NCI-H748 (cell line): ENCODE data around the gene SLC24A1.

Experiments used
- DNase-seq: peaks from one replicate; lab custom pipeline; 2025; ENCODE audit not compliant: unreplicated experiment; lab: John Stamatoyannopoulos, UW

Gene SLC24A1

DNA sequence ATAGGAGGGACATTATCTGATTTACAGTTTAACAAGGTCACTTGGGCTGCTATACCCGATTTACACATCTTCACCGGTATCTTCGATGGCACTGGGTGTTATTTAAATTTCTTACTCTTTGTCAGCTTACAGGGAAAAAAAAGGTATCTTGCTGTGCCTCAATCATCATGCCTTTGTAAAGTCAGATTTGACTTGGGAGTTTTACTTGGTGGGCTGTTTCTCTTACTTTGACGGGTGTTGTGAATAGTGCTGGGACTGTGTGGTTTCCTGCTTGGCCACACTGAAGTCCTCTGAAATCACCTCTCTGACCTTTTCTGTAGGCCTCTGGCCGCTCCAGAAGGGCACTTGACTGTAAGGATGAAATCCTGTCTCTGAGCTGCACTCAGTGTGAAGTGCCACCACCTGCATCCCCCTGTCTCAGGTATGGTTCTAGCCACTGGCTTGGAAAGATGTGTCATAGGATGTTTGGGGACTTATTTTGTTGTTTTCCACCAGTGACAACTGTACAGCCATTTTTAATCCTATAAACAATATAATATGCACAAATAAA, 3.1 kb upstream of the SLC24A1 start:
- DNase-seq = no peak

DNA sequence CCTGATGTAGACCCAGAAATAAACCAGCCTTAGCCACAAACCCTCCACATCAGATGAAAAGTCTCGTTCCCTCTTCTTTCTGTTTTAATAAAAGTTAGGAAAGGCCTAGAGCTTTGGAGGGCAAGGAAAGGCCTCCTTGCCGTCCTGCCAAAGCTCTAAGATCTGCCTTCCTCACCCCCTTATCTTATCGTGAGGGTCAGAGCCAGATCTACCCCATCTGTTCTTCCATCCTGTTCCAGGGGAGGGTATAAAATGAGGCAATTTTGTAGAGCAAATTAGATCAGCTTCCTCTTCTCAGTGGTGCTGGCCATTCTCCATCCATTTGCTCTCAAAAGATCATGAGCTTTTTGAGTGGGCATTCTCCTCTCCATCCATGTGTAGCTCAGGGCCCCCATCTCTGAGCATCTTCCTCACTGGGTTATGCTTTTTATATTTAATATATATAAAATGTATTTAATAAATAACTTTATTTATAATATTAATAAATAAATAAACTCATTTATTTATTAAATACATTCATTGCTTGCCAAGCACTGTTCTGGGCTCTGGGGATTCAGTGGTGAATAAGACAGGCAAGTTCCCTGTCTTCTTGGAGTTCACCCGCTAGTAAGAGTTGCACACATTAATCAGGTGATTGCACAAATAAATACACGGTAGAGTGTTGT, 2.0 kb upstream of the SLC24A1 start:
- DNase-seq = no peak

DNA sequence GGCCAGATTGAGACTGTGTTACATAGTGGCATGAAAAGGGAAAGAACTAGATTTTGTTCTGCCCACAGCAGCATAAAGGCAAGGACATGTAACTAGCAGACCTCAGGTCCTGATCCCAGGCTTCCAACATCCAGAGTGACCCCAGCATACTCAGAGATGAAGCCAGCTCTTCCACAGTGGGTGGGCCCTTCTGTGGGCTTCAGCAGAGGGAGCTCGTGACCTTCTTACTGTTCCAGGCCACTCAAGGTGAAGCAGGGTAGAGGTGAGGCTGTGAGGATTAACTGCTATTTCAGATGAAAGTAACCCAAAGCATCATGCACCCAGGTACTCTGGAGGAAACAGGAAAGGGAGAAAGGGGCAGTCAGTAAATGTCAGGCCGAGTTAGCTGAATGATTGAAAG, 905 bp upstream of the SLC24A1 start:
- DNase-seq = no peak

DNA sequence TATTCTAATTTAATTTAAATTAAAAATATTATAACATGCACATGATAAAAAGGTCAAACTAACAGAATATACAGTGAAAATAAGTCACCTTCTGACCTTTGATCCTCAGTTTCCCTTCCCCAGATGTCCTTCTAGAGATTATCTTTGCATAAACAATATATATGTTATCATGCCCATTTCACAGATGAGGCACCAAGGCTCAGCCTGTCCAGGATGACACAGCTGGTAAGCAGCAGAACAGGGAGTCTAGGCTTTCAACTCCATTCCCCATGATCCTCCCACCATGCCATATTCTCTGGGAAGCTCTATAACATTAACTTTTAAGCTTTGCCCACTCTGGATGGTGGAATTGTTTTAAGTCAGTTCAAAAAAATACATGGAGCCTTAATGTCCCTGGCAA, 1.4 kb downstream of the SLC24A1 start:
- DNase-seq = no peak

DNA sequence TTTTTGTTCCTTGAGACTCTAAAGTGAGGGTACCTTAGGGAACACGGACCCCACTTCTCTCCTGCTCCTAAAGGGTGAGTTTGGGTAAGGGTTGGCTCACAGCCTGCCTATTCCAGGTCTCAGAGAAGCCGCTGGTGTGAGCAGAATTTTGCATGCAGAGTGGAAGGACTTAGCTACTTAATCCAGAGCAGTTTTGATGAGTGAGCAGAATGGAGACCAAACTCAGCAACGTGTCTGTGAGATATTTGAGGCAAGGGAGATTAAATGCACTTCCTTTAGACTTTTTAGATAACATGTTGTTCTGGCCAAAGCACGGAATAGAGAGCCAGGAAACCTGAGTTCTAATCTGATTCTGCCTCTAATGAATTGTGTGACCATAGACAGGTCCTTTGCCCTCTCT, 5.1 kb downstream of the SLC24A1 start:
- DNase-seq = no peak

DNA sequence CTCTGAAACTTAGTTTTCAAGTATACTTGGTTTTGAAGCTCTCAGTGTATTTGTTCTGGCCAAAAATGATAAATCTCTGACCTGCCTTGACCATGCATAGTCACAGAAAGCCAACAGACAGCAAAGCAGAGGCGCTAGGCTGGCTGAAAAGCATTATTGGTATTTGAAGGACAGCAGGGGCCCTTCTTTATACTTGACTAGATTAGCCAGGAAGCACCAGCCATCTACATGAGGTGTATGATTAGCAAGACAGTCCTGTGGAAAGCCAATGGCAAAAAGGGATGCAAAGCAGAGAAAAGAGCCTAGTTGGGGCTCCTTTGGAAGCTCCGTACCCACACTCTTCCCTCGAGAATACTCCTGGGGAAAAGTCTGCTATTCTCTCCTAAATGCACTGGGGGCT, 7.8 kb downstream of the SLC24A1 start:
- DNase-seq = no peak

DNA sequence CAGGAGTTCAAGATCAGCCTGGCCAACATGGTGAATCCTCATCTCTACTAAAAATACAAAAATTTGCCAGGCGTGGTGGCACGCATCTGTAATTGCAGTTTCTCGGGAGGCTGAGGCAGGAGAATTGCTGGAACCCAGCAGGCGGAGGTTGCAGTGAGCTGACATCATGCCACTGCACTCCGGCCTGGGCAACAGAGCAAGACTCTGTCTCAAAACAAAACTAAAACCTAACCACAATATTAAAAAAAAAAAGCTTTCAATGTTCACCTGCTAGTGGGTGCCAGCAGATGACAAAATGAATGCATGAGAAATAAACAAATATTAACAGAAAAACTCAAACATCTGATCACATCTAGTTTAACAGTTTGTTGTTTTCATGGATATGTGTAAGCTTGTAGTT, 9.0 kb downstream of the SLC24A1 start:
- no peak for DNase-seq

DNA sequence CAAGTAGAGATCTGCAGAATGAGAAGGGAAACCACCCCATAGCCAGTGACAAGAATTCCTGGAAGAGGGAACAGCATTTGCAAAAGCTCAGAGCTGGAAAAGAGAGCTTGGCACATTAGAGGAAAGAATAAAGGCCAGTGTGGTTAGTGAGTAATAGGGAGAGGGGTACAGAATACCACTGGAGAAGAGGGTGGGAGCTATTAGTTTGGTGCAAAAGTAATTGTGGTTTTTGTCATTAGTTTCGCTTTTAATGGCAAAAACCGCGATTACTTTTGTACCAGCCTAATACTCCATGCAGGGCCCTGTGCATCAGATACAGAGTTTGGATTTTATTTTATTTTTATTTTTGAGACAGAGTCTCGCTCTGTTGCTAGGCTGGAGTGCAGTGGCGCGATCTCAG, 9.8 kb downstream of the SLC24A1 start:
- no peak for DNase-seq

DNA sequence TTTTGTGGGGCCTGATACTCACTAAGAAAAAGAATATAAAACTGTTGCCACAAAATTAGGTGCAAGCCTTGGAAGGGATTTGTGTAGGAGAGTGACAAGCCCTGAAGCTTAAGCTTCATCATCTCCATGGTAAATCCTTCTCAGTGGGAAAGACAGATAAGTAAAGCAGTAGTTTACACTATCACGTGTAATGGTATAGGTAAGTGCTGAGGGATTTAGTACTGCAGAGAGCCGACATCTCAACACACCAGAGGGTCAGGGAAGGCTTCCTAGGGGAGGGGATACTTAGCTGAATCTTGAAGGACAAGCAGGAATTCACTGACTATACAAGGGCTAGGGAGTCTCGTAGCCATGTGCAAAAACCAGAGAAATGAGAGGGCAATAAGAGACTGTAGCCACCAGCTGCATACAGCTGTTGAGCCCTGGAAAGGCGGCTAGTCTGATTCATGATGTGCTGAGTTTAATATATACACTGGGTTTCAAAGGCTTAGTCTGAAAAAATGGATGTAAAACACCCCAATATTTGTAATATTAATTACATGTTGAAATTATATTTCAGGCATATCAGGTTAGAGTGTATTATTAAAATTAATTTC, 11.1 kb downstream of the SLC24A1 start:
- no peak for DNase-seq

DNA sequence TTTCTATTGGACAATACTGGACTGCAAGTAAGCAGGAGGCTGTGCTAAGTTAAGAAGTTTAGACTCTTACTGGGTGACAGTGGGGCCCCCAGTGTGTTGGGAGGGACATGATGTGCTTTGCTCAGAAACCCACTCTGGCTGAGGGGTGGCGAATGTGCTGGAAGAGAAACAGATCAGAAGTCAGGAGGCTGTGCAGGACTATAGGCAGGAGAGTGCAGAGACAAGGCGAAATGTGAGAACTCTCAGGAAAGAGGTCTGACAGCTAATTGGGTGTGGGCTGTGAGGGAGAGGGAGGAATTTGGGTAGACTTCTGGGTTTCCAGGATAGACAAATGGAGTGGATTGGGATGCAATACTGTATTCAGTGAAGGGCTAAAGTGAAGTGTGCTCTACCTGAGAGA, 12.0 kb downstream of the SLC24A1 start:
- DNase-seq = no peak

DNA sequence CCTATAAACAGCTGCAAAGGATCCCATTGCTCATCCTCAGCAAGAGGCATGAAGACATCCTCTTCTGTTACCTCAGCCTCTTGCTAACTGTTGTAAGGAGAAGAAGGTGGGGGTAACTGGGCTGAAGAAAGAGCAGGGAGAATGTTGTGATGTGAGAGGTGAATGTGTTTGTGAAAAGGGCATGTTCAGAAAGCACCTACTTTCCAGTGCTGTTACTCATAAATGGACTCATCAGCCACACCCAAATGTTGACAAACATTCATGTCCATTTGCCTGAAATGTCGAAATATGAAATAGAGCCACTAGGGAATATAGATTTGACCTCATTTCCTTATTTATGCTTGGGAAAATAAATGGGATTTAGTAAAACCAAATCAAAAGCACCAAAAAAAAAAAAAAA, 12.6 kb downstream of the SLC24A1 start:
- DNase-seq = no peak

DNA sequence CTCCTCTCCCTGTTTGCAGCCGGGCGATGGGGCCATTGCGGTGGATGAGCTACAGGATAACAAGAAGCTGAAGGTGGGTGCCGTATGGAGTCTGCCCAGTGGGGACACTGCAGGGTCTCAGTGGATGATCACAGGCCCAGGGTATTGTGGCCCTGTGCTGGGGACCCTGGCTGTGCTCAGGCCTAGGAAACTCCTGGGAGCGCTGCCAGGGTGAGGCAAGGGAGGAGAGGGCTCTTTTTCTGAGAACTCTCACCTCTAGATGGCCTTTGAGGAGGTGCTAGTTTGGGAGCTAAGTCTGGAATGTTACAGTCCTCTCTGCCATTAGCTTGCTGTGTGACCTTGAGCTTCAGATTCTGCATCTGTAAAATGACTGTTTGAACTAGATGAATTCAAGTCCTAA, 16.4 kb downstream of the SLC24A1 start:
- DNase-seq = no peak

DNA sequence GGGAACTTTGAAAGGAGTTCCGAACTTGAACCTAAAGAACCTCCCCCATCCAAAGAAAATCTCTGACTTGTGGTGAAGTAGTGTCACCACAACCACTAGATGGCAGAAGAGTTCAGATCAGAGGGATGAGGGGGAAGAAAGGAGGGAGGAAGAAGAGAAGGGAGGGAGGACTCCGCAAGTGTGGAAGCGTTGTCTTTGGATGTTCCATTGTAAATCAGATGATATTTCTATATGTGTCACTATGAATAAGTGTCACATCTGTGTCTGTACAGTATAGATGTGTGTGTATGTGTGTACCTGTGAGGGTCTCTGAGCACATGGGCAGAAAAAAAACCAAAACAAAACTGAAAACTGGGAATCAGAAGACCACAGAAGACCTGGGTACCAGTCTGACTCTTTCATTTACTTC, 16.9 kb downstream of the SLC24A1 start:
- DNase-seq = peak; percentile 66

DNA sequence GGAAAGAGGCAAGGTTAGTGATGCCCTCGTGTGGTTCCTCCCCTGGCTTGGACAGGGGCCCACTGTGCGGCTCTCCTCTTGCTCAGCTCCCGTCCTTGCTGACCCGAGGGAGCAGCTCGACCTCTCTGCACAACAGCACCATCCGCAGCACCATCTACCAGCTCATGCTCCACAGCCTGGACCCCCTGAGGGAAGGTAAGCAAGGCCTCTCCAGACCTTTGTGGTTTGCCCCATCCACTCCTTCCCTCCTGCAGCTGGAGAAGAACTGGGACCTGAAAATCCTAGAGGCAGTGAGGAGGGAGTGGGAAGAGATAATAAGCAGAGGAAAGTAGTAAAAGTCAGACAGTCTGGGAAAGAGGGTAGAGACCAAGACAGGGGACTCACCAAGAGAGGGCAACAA, 17.8 kb downstream of the SLC24A1 start:
- DNase-seq = no peak

DNA sequence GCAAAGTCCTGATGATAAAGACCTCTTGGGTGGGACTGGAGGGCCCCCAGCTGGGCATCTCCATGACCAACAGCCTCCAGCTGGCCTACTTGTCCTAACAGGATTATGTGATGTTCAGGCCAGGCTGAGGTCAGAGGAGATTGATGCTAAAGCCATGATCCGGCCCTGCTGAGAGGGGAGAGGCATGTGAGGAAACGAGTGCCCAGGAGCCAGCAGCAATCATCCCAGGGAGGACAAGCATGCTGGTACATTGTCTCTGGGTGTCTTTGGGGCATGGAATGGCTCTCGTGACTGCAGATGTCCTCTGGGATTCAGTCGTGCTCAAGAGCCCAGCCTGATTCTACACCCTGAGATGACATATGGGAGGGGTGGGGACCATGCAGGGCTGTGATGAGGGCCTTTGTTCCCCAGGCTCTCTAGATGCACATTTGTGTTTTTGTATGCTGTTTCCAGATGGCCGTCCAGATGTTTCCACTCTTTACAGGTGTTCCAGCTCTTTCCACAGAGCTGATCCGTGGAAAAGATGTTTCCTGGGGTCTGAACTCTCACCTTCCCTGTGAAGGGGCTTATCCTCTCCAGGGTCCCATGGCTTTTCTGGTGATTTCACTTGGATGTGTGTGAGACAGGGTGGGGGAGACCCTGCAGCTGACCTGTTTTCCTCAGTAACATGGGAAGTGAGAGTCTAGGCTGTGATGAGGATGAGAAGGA, 20.2 kb downstream of the SLC24A1 start:
- DNase-seq = peak; percentile 12

DNA sequence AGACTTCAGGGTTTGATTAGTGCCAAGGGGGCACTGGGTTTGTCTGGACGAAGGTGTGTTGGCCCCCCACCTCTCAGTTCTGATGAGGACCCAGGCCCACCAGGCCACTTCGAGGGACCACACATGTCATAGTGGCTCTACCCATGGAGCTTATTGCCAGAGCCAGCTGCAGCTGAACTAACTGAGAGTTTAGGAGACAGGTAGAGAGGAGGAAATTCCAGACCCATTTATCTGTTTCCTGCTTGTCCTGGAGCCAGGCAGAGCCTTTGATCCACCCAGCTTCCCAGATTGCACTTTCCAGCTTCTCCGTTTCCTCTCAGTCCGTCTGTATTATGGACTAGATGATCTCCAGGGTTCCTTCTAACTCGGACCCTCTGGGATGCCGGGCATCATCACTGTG, 20.9 kb downstream of the SLC24A1 start:
- no peak for DNase-seq

DNA sequence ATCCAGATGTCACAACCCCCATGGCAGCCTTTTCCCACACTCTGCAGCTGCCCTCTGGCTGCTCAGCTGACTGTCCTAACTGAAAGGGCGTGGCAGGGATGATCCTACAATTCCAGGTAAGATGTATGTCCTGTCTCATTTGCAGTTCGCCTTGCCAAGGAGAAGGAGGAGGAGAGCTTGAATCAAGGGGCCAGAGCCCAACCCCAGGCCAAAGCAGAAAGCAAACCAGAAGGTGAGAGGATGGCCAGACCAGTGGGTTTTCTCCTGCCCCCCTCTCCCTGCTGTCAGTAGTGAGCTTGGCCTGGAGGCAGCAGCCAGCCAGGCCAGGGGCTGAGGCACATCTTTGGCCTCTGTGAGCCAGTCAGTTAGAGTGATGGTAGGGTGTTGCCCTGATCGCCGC, 22.5 kb downstream of the SLC24A1 start:
- DNase-seq = no peak

DNA sequence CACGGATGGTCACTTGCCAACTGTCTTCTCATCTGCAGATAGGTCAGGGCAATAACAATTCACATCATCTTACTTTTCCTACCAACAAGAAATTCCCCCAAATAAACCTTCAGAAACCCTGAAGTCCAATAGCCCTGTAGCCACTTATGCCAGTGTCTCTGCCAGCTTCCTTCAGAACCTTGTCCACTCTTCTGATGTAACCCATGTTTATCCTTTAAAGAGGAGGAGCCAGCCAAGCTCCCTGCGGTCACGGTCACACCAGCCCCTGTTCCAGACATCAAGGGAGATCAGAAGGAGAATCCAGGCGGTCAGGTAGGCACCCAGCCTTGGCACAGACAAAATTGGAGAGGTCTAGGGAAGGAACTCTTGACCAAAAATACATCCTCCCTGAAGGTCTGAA, 23.7 kb downstream of the SLC24A1 start:
- no peak for DNase-seq

DNA sequence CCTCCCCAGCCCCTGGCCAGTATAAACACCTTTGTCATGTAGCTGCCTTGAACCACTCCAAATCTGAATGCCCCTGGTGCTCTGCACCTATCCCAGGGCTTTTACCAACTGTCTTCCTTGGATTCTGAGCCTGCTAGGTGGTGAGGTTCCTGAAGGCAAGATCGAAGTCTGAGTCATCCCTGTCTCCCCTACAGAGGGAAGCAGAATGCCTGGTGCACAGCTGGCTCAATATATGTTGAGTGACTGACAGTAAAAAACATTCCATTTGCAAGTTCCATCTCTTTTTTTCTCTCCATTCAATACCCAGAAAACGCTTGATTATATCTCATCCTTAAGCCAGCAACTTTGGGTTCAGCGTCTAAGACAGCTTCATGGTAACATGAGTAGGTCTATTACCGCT, 24.7 kb downstream of the SLC24A1 start:
- DNase-seq = no peak

DNA sequence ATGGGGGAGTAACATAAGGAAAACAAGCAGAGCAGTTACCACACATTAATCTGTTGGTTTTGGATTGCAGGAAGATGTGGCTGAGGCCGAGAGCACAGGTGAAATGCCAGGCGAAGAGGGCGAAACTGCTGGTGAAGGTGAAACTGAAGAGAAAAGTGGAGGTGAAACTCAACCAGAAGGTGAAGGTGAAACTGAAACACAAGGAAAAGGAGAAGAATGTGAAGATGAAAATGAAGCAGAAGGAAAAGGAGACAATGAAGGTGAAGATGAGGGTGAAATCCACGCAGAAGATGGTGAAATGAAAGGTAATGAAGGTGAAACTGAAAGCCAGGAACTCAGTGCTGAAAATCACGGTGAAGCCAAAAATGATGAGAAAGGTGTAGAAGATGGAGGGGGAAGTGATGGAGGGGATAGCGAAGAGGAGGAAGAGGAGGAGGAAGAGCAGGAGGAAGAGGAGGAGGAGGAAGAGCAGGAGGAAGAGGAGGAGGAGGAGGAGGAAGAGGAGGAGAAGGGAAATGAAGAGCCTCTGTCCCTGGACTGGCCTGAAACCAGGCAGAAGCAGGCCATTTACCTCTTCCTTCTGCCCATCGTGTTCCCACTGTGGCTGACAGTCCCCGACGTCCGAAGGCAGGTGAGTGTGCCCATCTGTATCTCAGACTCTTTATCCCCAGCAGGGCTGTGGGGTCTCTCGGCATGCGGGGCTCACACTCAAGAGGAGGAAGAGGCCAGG, 28.7 kb downstream of the SLC24A1 start:
- no peak for DNase-seq

DNA sequence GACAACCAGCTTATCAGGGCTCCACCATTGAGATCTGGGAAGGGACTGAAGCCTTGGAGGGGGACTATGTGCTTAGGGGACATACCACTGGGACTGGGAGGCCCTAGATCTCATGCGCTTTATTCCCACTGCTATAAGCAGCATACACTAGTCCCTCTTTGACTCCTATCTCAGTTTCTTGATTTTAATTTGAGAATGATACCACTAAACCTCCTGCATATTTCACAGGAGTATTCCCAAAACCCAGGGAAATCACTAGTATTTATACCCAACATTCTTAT, 29.2 kb downstream of the SLC24A1 start:
- DNase-seq = no peak
